BE2C (cell line): ENCODE data around the gene INTU.

Source experiments
- DNase-seq: peaks from one replicate; pipeline ENCODE4 v3.0.0-alpha.2; 2020
- H3K27me3 ChIP-seq: fragments of 250-450 bp; sonication (Bioruptor Pico); 2 replicates; pipeline ENCODE4 v1.5.1; 2020; ENCODE audit warnings: mild to moderate bottlenecking
- H3K36me3 ChIP-seq: fragments of 250-450 bp; sonication (Bioruptor Pico); 2 replicates; pipeline ENCODE4 v1.5.1; 2020; ENCODE audit warnings: mild to moderate bottlenecking
- H3K4me1 ChIP-seq: fragments of 250-450 bp; sonication (Bioruptor Pico); 2 replicates; pipeline ENCODE4 v1.5.1; 2020
- H3K4me3 ChIP-seq: 2 replicates; pipeline ENCODE4 v1.5.1; 2011; ENCODE audit warnings: low read depth, low read length
- H3K9me3 ChIP-seq: fragments of 250-450 bp; sonication (Bioruptor Pico); 2 replicates; pipeline ENCODE4 v1.5.1; 2020
- CTCF ChIP-seq: IDR thresholded peaks from 2 replicates; pipeline ENCODE4 v1.5.1; 2012; ENCODE audit warnings: mild to moderate bottlenecking, low read depth, low read length

The INTU gene

DNA sequence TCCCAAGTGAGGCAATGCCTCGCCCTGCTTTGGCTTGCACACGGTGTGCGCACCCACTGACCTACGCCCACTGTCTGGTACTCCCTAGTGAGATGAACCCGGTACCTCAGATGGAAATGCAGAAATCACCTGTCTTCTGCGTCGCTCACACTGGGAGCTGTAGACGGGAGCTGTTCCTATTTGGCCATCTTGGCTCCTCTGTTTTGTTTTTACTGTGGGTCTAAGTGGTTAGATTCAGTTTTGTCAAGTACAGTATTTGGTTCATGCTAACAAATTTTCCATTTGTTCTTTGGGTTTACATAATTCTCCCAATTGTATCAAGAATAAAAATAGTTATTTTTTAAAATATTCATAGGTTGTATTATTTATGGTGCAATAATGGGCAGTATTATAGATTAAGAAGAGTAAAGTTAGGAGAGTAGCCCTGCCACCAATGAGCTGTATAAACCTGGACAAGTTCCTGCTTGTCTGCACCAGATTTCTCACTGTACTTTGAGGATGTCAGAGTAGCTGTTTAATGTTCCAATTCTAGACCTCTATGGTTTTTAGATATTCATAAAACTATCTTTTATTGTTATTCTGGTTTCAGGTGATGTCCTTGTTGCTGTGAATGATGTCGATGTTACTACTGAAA is 23.4 kb downstream of the INTU start:
- no peak for TF ChIP-seq CTCF
- Histone ChIP-seq H3K4me3 (no peak overlapping the region), H3K4me1 (no peaks in the 10 kb centered on the region), H3K27me3 (no peaks in the 10 kb centered on the region), H3K36me3 (no peaks in the 10 kb centered on the region), H3K9me3 (no peaks in the 10 kb centered on the region)
- no peak for DNase-seq

DNA sequence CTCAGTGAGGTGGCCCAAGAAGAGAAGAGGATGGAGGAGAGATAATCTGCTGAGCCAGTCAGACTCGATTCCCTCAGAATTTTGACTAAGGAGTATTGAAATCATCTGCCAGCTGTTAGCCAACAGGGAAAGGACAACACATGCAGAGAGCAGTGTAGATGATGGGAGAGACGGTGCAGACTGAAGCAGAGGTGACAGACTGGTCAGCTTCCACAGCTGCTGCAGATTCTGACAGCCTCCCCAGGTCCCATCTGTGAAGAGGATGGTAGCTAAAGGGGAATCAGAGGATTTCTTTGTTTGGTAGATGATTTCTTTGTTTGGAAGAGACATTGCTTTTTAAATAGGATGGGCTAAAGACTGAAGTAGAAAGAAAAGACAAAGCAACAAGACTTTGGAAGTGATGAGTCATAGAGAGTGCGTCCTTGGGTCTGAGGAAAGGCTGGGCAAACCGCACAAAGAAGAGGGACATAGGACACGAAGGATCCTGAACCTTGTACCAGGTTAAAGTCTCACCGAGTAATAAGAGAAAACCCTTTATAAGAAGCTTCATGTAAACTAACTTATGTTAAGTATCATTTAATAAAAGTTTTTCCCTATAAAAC is 27.6 kb downstream of the INTU start:
- Histone ChIP-seq H3K4me3 (no peak overlapping the region), H3K36me3 (no peaks in the 10 kb centered on the region), H3K9me3 (no peaks in the 10 kb centered on the region), H3K27me3 (no peaks in the 10 kb centered on the region), H3K4me1 (no peaks in the 10 kb centered on the region)
- DNase-seq = no peak
- TF ChIP-seq CTCF = no peak

DNA sequence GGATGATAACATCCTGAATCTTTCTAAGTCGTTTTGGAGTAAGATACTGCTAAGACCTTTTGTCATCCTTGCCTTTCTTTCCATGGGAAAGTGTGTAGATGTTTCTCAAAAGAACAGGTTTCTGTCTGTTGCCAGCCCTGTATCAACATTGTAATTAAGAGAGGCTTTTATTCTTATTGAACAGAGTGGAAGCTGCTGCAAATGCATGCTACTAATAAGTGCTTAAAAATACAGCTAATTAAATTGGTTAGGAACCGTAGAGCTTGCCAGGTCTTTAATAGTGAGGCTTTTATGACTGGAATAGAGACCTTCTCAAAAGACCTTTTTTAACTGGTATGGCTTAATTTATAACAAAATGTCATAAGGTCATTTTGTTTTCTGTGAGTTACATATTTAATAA is 34.4 kb downstream of the INTU start:
- Histone ChIP-seq H3K9me3 (no peaks in the 10 kb centered on the region), H3K27me3 (no peaks in the 10 kb centered on the region), H3K4me1 (no peaks in the 10 kb centered on the region; the same call in 1 of the 2 replicates), H3K4me3 (no peak overlapping the region), H3K36me3 (no peaks in the 10 kb centered on the region)
- DNase-seq = no peak
- TF ChIP-seq CTCF = no peak

- Histone ChIP-seq H3K4me1 (no peaks in the 10 kb centered on the region; the same call in 1 of the 2 replicates), H3K36me3 (no peaks in the 10 kb centered on the region), H3K4me3 (no peak overlapping the region), H3K27me3 (no peaks in the 10 kb centered on the region), H3K9me3 (no peaks in the 10 kb centered on the region)
- no peak for TF ChIP-seq CTCF
- no peak for DNase-seq
Measured at GRCh38 chr4:127667772-127668171, 35.0 kb downstream of the INTU start.

GRCh38 chr4:127668770-127669169 is 36.0 kb downstream of the INTU start:
- H3K4me1 ChIP-seq = no peaks in the 10 kb centered on the region; the same call in 1 of the 2 replicates
- TF ChIP-seq CTCF = no peak
- no peak overlapping the region for H3K4me3 ChIP-seq
- no peaks in the 10 kb centered on the region for H3K9me3 ChIP-seq
- H3K36me3 ChIP-seq = no peaks in the 10 kb centered on the region
- no peak for DNase-seq
- no peaks in the 10 kb centered on the region for H3K27me3 ChIP-seq

GRCh38 chr4:127669691-127670090 is 36.9 kb downstream of the INTU start:
- no peak for TF ChIP-seq CTCF
- no peak for DNase-seq
- no peaks in the 10 kb centered on the region for H3K9me3 ChIP-seq
- H3K4me3 ChIP-seq = no peak overlapping the region
- no peaks in the 10 kb centered on the region for H3K27me3 ChIP-seq
- no peaks in the 10 kb centered on the region; the same call in 1 of the 2 replicates for H3K4me1 ChIP-seq
- no peaks in the 10 kb centered on the region for H3K36me3 ChIP-seq
